Tibial artery (tissue), 4 donors: ENCODE results near the gene CFAP61.

ENCODE experiments used
- DNase-seq, 2 donors: peaks; one replicate each; pipeline ENCODE4 v3.0.0-alpha.2; 2019
- H3K27ac ChIP-seq, 2 donors: fragments of 200-600 bp; sonication (generic) in 1 of 2; 1 replicate in 1 of 2; 2 replicates in 1 of 2; pipeline ENCODE4 v1.5.1; 2018 to 2019; ENCODE audit warnings: mild to moderate bottlenecking in 1 of 2
- H3K27me3 ChIP-seq, 2 donors: fragments of 200-600 bp; sonication (generic) in 1 of 2; one replicate each; pipeline versions ENCODE4 v1.5.1 to v1.6.0; 2016 to 2019
- H3K36me3 ChIP-seq, 3 donors: fragments of 200-600 bp; sonication (generic) in 2 of 3; one replicate each; pipeline ENCODE4 v1.5.1; 2016 to 2019; ENCODE audit warnings: mild to moderate bottlenecking in 2 of 3
- H3K4me1 ChIP-seq, 4 donors: fragments of 200-600 bp; sonication (generic) in 2 of 4; 1 replicate in 3 of 4; 2 replicates in 1 of 4; pipeline ENCODE4 v1.5.1; 2016 to 2019
- H3K4me3 ChIP-seq, 2 donors: fragments of 200-600 bp; sonication (generic) in 1 of 2; 1 replicate in 1 of 2; 2 replicates in 1 of 2; pipeline ENCODE4 v1.5.1; 2018 to 2019; ENCODE audit warnings: mild to moderate bottlenecking in 2 of 2
- H3K9me3 ChIP-seq, 3 donors: fragments of 200-600 bp; sonication (generic) in 1 of 3; one replicate each; pipeline ENCODE4 v1.5.1; 2016 to 2019
- intact Hi-C: fragments of 100-400 bp; cut with DNase I; formaldehyde crosslinking; loops from one replicate; pipeline ENCODE4 v1.15.0; 2023; ENCODE audit warnings: low total_unique reads
- TF ChIP-seq, protein P1 (sequence below), 2 experiments: fragments of 200-600 bp in 1 of 2; fragments of 450-650 bp in 1 of 2; IDR thresholded peaks; one replicate each; pipeline ENCODE4 v1.5.1; 2017 to 2019; ENCODE audit warnings: antibody characterized with exemption in 2 of 2, mild to moderate bottlenecking in 1 of 2, moderate library complexity in 1 of 2

CFAP61 gene

DNA sequence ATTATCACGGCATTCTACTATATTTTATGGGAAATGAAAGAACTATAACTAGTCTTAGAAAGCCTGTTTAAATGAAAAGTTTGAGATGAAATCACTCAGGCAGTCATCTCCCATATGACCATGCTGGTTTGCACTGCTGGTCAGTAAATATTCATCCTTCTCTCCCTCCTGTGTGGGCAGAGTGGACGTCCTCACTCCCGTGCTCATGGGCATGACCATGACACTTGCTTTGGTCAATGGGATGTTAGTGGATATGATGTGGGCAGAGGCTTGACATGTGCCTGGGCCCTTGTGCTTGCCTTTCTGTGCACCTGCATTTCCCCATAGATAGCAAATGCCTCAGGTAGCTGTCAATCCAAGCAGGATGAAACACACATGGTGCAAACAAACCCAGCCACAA lies 222.5 kb downstream of the CFAP61 start:
- H3K4me3 ChIP-seq, result no peak overlapping the region

DNA sequence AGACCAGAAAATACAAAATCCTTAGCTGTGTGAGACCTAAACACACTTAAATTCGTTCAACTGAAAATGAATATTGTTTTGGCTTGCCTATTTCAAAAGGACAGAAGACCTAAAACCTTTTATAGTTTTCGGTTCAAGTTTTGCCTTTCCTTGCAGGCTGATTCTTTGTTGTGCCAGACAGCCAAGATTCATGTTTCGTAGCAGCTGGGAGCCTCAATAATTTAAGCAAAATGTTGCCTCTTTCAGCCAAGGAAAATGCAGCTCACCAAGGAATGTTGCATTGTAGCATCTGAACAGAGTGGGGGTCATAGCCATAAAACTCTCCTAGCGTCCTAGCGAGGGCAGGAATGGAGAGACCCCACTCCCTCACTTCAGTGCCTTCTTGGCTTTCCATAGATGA lies 223.3 kb downstream of the CFAP61 start:
- intact Hi-C loops, result loop anchor here (5.0 kb wide), 1 partner anchor 1258 kb away; no protein-coding TSS in a partner anchor
- H3K36me3 ChIP-seq, result no peaks in the 10 kb centered on the region
- H3K27ac ChIP-seq, result no peak overlapping the region
- TF ChIP-seq, protein P1, sequence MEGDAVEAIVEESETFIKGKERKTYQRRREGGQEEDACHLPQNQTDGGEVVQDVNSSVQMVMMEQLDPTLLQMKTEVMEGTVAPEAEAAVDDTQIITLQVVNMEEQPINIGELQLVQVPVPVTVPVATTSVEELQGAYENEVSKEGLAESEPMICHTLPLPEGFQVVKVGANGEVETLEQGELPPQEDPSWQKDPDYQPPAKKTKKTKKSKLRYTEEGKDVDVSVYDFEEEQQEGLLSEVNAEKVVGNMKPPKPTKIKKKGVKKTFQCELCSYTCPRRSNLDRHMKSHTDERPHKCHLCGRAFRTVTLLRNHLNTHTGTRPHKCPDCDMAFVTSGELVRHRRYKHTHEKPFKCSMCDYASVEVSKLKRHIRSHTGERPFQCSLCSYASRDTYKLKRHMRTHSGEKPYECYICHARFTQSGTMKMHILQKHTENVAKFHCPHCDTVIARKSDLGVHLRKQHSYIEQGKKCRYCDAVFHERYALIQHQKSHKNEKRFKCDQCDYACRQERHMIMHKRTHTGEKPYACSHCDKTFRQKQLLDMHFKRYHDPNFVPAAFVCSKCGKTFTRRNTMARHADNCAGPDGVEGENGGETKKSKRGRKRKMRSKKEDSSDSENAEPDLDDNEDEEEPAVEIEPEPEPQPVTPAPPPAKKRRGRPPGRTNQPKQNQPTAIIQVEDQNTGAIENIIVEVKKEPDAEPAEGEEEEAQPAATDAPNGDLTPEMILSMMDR (IDR thresholded peaks at IDR 0.05), result no peak
- H3K27me3 ChIP-seq, result no peaks in the 10 kb centered on the region
- no peaks in the 10 kb centered on the region for H3K9me3 ChIP-seq
- H3K4me1 ChIP-seq, result no peaks in the 10 kb centered on the region
- DNase-seq, result no peak
- no peak overlapping the region for H3K4me3 ChIP-seq

More for the DNA sequence above, 222.5 kb downstream of the CFAP61 start:
- Histone ChIP-seq H3K36me3 (no peaks in the 10 kb centered on the region), H3K9me3 (no peaks in the 10 kb centered on the region), H3K27me3 (no peaks in the 10 kb centered on the region), H3K27ac (no peak overlapping the region), H3K4me1 (no peaks in the 10 kb centered on the region)
- no peak for DNase-seq
- intact Hi-C loops, result loop anchor here (5.0 kb wide), 1 partner anchor 1258 kb away; no protein-coding TSS in a partner anchor
- TF ChIP-seq, protein P1 (IDR thresholded peaks at IDR 0.05), result no peak

DNA sequence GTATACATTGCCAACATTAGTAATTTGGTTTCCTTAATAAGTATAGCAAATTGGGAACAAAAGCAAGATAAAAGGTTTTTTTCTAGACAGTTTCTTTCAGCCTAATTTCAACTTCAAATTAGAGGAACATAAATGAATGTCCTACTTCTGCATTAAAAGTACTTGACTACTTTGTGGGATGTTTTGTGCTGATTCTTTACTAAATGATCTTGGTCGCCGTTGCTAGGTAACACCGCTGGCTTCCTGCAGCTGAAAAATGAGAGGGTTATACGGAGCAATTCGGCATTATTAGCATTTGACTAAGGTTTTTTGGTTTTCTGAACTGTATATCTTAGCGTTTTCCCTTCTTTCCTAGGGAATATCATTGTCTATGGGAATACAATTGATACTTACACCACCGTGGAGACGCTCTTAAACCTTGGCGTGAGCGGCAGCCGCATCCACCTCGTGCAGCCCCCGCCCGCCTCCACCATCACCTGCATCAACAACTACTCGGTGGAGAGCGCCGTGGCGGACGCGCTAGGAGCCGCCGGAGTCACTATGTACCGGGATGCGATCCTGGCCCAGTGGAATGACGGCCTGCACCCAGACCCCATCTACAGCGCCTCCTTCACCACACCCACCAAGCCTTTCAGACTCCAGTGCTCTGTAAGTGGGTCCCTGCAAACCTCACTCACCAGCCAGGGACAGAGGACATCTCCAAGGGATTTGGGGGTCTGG lies 224.6 kb downstream of the CFAP61 start:
- intact Hi-C loops, result loop anchor here (5.0 kb wide), 1 partner anchor 1260 kb away; no protein-coding TSS in a partner anchor
- peak in 1 of 2 donors; percentile 65 for DNase-seq
- Histone ChIP-seq H3K4me1 (no peaks in the 10 kb centered on the region), H3K27me3 (no peaks in the 10 kb centered on the region), H3K9me3 (no peaks in the 10 kb centered on the region), H3K36me3 (no peaks in the 10 kb centered on the region), H3K27ac (no peak overlapping the region), H3K4me3 (no peak overlapping the region)
- TF ChIP-seq, protein P1 (IDR thresholded peaks at IDR 0.05), result no peak

DNA sequence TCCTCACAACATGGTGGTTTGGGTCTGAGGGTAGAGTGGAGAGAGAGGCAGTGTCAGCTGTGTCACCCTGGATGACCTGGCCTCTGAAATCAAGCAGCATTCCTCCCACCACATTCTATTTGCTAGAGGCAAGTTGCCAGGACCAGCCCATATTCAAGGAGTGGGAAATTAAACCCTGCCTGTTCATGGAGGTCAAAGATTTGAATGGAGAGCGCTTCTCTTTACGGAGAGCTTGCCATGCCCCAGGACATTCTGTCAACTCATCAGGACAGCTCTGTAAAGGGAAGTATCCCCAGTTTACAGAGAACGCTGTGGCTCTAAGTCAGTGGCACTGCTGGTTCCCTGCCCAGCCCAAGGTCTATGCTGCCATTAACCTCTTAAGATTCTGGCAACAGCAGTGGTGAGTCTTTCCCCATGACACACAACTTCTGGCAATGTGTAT lies 225.6 kb downstream of the CFAP61 start:
- Histone ChIP-seq H3K4me3 (no peak overlapping the region), H3K36me3 (no peaks in the 10 kb centered on the region), H3K27ac (no peak overlapping the region), H3K4me1 (no peaks in the 10 kb centered on the region), H3K27me3 (no peaks in the 10 kb centered on the region), H3K9me3 (no peaks in the 10 kb centered on the region)
- no peak for DNase-seq
- TF ChIP-seq, protein P1 (IDR thresholded peaks at IDR 0.05), result no peak
- intact Hi-C loops, result loop anchor here (5.0 kb wide), 1 partner anchor 1261 kb away; no protein-coding TSS in a partner anchor

DNA sequence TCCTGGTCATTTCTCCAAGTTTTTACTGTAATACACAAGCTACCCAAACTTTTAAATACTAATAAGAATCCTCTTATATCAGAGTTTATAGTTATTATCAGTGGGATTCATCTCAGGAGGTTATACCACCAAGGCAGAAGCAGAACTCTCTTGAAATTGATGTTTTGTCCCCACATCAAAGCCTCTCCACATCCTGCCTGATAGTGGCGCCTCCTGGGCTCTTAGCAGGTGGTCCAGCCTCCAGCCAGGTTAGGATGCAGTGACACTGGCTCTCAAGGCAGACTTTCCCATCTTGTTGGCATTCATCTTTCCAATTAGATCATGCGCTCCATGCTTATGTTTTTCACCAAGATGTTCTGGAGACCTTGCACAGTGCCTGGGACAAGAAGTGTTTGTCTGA lies 233.7 kb downstream of the CFAP61 start:
- Histone ChIP-seq H3K4me3 (no peak overlapping the region), H3K9me3 (no peaks in the 10 kb centered on the region), H3K4me1 (no peaks in the 10 kb centered on the region), H3K27me3 (no peaks in the 10 kb centered on the region), H3K36me3 (no peaks in the 10 kb centered on the region), H3K27ac (no peak overlapping the region)
- intact Hi-C loops, result no loop called here
- no peak for DNase-seq
- TF ChIP-seq, protein P1 (IDR thresholded peaks at IDR 0.05), result no peak
